Measurements from ENCODE around the gene TTC3.

The TTC3 gene

GRCh38 chr21:37060296-37060695 is 12.8 kb upstream of the TTC3 start (continued):
- TF ChIP-seq ZNF624 (tag by site-specific recombination; IDR thresholded peaks at IDR 0.05), result no peak
- peak; percentile 95 for TF ChIP-seq ZIC2 (tag by site-specific recombination; IDR thresholded peaks at IDR 0.05)
- peak; percentile 67; the same call in 1 of the 2 replicates for TF ChIP-seq ZSCAN5A (tag by site-specific recombination; IDR thresholded peaks at IDR 0.05)
- TF ChIP-seq ZNF350 (tag by site-specific recombination; IDR thresholded peaks at IDR 0.05), result no peak
- TF ChIP-seq ZNF423 (tag by site-specific recombination; IDR thresholded peaks at IDR 0.05), result peak; percentile 93
- no peak for TF ChIP-seq ZNF621 (tag by site-specific recombination; IDR thresholded peaks at IDR 0.05)
- TF ChIP-seq, protein P1, sequence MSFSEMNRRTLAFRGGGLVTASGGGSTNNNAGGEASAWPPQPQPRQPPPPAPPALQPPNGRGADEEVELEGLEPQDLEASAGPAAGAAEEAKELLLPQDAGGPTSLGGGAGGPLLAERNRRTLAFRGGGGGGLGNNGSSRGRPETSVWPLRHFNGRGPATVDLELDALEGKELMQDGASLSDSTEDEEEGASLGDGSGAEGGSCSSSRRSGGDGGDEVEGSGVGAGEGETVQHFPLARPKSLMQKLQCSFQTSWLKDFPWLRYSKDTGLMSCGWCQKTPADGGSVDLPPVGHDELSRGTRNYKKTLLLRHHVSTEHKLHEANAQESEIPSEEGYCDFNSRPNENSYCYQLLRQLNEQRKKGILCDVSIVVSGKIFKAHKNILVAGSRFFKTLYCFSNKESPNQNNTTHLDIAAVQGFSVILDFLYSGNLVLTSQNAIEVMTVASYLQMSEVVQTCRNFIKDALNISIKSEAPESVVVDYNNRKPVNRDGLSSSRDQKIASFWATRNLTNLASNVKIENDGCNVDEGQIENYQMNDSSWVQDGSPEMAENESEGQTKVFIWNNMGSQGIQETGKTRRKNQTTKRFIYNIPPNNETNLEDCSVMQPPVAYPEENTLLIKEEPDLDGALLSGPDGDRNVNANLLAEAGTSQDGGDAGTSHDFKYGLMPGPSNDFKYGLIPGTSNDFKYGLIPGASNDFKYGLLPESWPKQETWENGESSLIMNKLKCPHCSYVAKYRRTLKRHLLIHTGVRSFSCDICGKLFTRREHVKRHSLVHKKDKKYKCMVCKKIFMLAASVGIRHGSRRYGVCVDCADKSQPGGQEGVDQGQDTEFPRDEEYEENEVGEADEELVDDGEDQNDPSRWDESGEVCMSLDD (tag by site-specific recombination; IDR thresholded peaks at IDR 0.05), result no peak
- TF ChIP-seq CTCF (tag by site-specific recombination; IDR thresholded peaks at IDR 0.05), result no peak
- no peak for TF ChIP-seq ZNF416 (tag by site-specific recombination; IDR thresholded peaks at IDR 0.05)
- no peak for TF ChIP-seq GLI4 (tag by site-specific recombination; IDR thresholded peaks at IDR 0.05)
- TF ChIP-seq ZNF571 (tag by site-specific recombination; IDR thresholded peaks at IDR 0.05), result no peak
- TF ChIP-seq SCRT2 (tag by site-specific recombination; IDR thresholded peaks at IDR 0.05), result peak; percentile 47; the same call in 1 of the 2 replicates
- TF ChIP-seq ZNF600 (tag by site-specific recombination; IDR thresholded peaks at IDR 0.05), result peak; percentile 90
- TF ChIP-seq YY2 (tag by site-specific recombination; IDR thresholded peaks at IDR 0.05), result no peak
- TF ChIP-seq, protein P2, sequence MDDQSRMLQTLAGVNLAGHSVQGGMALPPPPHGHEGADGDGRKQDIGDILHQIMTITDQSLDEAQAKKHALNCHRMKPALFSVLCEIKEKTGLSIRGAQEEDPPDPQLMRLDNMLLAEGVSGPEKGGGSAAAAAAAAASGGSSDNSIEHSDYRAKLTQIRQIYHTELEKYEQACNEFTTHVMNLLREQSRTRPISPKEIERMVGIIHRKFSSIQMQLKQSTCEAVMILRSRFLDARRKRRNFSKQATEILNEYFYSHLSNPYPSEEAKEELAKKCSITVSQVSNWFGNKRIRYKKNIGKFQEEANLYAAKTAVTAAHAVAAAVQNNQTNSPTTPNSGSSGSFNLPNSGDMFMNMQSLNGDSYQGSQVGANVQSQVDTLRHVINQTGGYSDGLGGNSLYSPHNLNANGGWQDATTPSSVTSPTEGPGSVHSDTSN (CRISPR knock-in tag; IDR thresholded peaks at IDR 0.05), result no peak
- no peak for TF ChIP-seq MYNN (tag by site-specific recombination; IDR thresholded peaks at IDR 0.05; ENCODE audit: borderline replicate concordance)
- TF ChIP-seq ZEB2 (tag by site-specific recombination; IDR thresholded peaks at IDR 0.05), result peak; percentile 85
- peak; percentile 98 for TF ChIP-seq OSR2 (tag by site-specific recombination; IDR thresholded peaks at IDR 0.05)
- TF ChIP-seq IKZF3 (tag by site-specific recombination; IDR thresholded peaks at IDR 0.05), result peak; percentile 80
- TF ChIP-seq FEZF1 (tag by site-specific recombination; IDR thresholded peaks at IDR 0.05), result peak; percentile 51
- TF ChIP-seq KLF17 (tag by site-specific recombination; IDR thresholded peaks at IDR 0.05), result peak; percentile 88
- peak; percentile 82 for TF ChIP-seq ZNF660 (tag by site-specific recombination; IDR thresholded peaks at IDR 0.05)
- TF ChIP-seq SP3 (tag by site-specific recombination; IDR thresholded peaks at IDR 0.05), result no peak
- TF ChIP-seq ATF2 (tag by site-specific recombination; IDR thresholded peaks at IDR 0.05; ENCODE audit: low read depth), result 0 out of 2 replicates have a peak, but pooled peaks have one; percentile 9
- TF ChIP-seq ZNF449 (tag by site-specific recombination; IDR thresholded peaks at IDR 0.05), result peak; percentile 52; the same call in 1 of the 2 replicates
- TF ChIP-seq SETDB1 (IDR thresholded peaks at IDR 0.05; ENCODE audit: insufficient read length, low read length), result peak; percentile 20
- peak; percentile 55; the same call in 1 of the 2 replicates for TF ChIP-seq GLI2 (tag by site-specific recombination; IDR thresholded peaks at IDR 0.05; ENCODE audit: borderline replicate concordance, low read depth)
- TF ChIP-seq ZBTB49 (tag by site-specific recombination; IDR thresholded peaks at IDR 0.05; ENCODE audit: low read depth), result no peak
